ENCODE measurements around the gene CMC1.

The CMC1 gene

DNA sequence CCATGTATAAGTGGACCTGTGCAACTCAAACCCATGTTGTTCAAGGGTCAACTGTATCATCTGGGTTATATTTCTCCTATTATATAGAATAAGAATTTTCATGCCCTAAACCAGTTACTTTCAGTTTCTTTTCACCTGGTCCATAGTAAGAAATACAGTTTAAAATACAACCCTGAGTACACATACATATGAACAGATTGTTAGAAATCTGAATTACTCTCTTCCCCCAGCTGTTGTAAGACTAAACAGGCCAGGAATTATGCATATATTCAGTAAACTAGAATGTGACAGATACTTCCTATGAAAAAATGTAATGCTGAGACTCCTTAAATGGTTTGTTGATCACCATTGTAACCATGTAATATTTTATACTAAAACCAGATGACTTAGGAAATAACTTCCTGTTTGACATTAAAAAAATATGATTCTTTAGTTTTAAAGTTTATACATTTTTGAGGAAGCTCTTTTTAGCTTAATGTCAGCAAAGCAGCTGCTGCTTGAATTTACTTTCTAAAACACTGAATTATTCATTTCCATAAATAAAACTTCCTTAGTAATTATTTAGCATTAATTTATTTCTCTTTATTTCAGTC, 54.6 kb downstream of the CMC1 start:
- in situ Hi-C loops (cut with MboI; ENCODE audit: low sequenced_read_pairs) = no loop called here

DNA sequence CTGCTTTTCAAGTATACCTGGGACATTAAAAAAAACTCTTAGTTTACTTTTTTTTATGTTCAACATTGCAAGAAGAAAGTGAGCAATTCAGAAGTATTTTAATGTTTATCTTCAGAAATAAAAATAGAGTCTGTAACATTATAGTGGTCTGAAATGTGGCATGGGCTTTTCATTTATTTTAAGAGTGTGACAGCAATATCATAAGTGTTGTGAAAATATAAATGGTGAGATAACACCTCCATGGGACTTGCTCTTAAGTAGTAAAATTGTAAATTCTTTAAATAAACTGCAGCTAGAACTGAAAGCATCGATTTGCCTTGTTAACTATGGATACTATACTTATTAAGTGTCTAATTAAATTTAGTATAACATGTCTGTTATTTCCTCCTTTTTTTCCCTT, 58.3 kb downstream of the CMC1 start:
- in situ Hi-C loops (cut with MboI; ENCODE audit: low sequenced_read_pairs) = loop anchor here (25.0 kb wide), 1 partner anchor 587 kb away; the partner anchor contains the start of gene EOMES

DNA sequence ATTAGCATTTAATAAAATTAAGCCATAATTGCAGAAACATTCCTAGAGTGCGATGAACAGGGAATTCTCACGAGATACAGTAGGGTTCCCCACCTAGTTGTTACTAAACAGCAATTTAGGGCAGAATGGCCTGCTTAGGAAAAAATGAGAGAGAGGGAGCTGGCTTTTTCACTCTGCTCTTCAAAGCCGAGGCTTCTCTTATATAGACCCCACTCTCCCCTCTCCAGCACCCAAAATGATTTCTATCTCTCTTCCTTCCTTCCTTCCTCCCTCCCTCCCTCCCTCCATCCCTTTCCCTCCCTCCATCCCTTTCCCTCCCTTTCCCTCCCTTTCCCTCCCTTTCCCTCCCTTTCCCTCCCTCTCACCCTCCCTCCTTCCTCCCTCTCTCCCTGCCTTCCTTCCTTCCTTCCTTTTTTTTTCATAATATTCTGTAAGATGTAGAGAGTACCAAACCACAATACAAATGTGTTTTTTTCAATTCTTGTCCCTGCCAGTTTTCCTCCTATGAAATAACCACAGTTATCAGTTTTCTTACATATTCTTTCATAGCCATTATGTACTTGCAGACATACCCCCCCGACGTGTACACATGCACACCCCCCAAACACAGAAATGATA, 59.0 kb downstream of the CMC1 start:
- in situ Hi-C loops (cut with MboI; ENCODE audit: low sequenced_read_pairs) = loop anchor here (25.0 kb wide), 1 partner anchor 588 kb away; the partner anchor contains the start of gene EOMES

DNA sequence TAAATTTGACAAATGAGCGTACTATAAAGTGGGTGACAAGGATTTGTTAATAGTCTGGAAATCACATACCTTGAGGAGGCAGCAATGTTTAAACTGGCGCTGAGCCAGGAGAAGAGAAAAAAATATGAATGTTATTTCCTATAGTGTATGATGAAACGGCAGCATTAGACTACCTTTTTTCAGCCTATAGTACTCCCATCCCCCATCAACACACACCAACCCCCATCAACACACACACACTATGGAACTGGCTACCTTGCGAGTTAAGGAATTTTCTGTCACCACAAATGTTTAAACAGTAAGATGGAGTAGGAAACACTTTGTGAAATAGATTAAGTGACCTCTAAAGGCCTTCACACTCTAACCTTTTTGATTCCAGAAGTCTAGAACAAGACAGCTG, 60.3 kb downstream of the CMC1 start:
- in situ Hi-C loops (cut with MboI; ENCODE audit: low sequenced_read_pairs) = loop anchor here (25.0 kb wide), 1 partner anchor 589 kb away; the partner anchor contains the start of gene EOMES

DNA sequence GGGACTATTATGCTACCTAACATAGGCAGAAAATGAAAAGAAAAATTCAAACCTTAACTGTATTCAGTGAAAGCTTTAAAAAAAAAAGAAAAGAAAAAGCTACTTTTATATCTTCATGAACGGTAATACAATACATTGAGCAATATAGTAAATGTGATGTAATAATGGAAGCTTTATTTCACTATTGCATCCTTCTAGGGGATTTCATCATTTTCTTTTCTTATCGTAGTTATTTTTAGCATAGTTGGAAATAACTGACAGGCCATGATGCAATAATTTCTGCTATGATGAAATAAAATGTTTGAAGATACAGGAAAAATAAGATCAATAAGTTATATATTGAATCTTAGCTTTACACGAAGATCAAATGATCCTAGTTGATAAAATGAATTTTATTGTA, 66.8 kb downstream of the CMC1 start:
- in situ Hi-C loops (cut with MboI; ENCODE audit: low sequenced_read_pairs) = loop anchor here (25.0 kb wide), 1 partner anchor 596 kb away; the partner anchor contains the start of gene EOMES

DNA sequence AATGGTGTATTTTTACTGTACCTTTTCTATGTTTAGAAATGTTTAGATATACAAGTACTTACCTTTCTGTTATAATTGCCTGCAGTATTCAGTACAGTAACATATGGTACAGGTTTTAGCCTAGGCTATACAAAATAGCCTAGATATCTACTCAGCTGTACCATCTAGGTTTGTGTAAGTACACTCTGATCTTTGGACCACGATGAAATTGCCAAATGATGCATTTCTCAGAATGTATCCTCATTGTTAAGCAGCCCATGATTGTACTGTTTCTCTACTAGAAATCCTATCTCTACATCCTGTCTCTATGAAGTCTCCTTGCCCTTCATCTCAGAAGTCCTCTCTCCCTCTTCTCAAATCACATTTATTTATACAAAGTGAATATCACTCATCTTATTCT, 74.3 kb downstream of the CMC1 start:
- in situ Hi-C loops (cut with MboI; ENCODE audit: low sequenced_read_pairs) = loop anchor here (25.0 kb wide), 1 partner anchor 603 kb away; the partner anchor contains the start of gene EOMES

DNA sequence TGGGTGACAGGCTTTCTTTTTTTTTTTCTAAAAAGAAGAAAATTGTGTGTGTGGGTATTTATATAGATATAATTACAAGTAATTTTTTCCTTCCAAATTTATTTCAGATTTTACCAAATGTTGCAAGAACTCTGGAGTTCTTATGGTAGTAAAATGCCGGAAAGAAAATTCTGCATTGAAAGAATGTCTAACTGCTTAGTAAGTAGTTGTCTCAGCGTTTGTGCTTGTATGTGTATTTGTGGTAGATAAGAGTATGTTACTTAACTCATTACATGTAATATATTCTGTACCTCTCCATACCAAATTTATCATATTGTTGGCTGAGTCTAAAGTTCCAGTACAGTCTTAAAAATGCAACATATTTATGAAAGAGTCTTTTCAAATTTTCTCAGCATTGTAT, 74.8 kb downstream of the CMC1 start:
- in situ Hi-C loops (cut with MboI; ENCODE audit: low sequenced_read_pairs) = loop anchor here (25.0 kb wide), 1 partner anchor 604 kb away; the partner anchor contains the start of gene EOMES

DNA sequence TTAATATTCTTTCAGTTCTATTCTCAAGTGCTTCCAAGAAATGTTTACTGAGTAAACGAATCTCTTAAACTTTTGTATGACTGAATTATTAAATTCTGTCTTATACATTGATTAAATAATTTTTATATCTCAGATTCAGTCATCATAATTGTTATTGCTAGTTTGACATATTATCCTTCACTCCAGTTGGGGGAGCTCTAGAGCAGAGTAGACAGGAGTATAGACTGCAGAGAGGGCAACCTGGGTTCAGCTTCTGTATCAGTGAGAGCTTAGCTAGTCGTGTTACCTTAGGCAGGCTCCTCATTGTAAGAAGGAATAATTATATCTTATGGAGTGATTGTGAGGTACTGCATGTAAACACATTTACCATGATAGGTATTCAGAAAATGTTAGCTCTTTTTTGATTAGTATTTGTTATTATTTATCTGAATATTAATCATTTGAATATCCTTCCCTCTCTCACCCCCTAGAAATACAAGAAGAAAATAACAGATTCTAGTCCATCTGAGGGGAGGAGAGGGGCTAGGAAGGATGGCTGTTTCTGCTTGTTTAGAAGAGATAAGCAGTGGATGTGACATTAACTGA, 76.1 kb downstream of the CMC1 start:
- in situ Hi-C loops (cut with MboI; ENCODE audit: low sequenced_read_pairs) = loop anchor here (25.0 kb wide), 1 partner anchor 605 kb away; the partner anchor contains the start of gene EOMES

DNA sequence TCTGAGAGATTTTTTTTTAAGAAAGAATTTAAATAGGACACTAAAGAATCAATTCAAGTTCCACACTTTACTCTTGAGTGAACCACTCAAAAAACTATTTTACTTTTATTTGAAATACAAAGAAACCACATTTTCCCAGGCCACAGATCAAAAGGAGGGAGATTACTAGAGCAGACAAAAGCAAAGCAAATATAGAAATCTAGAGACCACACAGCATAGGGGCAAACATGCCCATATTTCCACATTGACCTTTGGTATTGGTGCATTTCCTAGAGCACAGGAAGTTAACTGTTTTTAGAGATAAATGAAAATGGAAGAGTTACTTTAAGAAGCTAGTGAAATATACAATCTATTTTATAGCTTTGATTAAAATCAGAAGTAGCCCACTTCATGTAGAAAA, 79.6 kb downstream of the CMC1 start:
- in situ Hi-C loops (cut with MboI; ENCODE audit: low sequenced_read_pairs) = loop anchor here (25.0 kb wide), 1 partner anchor 609 kb away; the partner anchor contains the start of gene EOMES

DNA sequence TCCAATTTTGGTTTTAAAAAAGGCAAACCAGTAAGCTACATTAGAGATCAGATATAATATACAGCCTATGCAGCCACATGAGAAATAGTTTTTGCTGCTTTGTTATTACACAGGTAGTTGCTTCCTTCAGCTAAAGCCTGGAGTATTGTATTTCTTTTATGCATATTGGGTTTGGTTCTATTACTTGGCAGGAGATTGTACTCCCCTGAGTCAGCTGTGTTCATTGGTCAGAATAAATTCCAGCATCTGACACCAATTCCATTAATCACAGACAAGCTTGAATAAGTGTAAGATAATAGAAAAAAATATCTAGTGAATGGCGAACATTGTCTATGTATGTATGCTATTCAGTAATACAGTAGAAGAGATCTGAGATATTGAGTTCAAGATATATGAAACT, 81.0 kb downstream of the CMC1 start:
- in situ Hi-C loops (cut with MboI; ENCODE audit: low sequenced_read_pairs) = loop anchor here (25.0 kb wide), 1 partner anchor 610 kb away; the partner anchor contains the start of gene EOMES

DNA sequence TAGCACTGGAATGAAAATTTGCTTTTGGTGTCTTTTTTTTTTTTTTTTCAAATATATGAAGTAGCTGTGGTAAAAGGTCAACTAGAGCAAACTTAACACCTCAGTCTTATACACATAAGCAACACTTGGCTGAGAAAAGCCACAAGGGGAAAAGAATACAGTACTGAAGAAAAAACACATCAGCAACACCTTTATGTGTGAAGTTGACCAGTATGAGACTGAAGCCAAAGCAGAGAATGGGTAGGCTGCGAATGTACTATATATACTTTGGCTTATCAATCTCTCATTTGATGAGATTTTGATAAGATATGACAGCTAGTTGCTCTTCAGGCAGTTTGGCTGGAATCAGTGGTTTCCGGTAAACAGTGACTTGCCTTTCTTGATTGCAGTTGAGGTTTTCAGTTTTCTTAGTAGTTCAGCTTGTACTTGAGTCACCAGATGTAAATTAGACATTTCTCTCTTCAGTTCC, 85.1 kb downstream of the CMC1 start:
- in situ Hi-C loops (cut with MboI; ENCODE audit: low sequenced_read_pairs) = no loop called here

DNA sequence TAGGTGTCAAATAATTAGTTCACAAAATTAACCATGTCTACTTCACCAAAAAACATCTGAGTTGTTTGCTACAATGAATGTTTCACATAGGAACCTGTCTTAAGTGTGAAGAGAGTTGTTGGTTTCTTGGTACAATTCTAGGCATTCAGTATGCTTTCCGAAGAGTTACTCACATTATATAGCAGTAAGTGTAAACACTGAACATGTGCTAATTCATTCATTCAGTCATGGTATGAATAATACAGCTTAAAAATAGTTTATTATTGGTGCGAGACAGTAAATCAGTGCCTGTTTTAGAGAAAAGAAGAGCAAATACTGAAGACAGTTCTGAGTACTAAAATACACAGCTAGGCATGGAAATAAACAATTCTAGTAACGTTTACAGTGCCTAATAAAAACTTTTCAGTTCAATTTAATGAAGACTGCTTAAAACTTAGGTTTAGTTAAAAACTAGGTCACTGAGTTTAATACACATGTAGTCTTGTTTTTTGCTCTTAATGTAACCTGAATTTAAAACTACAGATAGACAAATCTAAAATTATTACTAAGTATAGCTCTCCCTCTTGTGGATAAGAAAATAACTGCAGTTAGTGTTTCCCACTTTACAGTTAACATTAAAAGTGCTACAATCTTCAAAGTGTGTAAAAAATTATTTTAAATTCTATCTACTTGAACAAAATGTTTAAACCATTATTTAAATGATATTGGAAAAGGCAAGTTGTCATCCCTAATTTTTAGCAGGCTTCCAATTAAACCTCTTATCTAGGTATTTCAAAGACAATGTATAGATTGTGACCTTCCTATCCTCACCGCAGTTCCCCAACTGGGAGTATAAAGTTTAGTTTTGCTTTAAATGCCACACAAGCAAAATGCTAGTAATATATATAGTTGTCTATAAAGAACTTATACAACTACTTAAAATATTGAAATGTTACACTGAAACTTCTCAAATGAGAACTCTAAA, 87.1 kb downstream of the CMC1 start:
- in situ Hi-C loops (cut with MboI; ENCODE audit: low sequenced_read_pairs) = no loop called here

DNA sequence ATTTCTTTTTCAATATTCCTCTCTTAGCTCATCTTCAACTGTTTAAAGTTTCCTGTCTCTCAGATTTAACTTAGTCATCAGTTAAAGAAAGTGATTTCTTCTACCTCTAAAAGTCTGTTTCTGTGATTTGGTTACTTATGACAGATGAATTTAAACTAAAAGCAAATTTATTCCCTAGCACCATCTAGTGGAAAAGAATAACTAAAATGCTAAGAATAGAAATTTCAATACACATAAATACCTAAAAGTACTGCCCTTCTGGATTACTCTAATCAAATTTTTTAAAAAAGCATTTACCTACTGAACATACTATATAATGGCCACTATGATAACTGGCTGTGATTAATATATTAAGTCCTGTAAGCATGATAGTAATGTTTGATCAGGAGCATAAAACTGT, 93.1 kb downstream of the CMC1 start:
- in situ Hi-C loops (cut with MboI; ENCODE audit: low sequenced_read_pairs) = no loop called here

DNA sequence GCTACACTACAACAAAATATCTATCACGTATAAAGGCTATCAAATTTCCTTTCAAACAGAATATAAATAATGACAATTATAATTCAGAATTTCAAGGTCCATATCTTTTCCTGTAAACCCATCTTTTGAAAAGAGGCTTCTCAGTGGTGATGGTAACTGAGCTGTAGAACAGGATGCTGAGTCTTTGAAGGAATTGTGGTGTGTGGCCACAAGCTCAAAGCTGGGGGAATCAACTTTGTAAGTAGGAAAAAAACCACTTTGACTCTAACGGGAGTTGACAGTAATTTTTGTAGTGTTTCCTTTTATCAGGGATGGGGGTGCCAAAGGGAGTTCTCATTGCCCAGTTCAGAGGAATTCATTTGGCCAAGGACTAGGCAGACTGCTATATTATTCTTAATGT, 93.8 kb downstream of the CMC1 start:
- in situ Hi-C loops (cut with MboI; ENCODE audit: low sequenced_read_pairs) = no loop called here

DNA sequence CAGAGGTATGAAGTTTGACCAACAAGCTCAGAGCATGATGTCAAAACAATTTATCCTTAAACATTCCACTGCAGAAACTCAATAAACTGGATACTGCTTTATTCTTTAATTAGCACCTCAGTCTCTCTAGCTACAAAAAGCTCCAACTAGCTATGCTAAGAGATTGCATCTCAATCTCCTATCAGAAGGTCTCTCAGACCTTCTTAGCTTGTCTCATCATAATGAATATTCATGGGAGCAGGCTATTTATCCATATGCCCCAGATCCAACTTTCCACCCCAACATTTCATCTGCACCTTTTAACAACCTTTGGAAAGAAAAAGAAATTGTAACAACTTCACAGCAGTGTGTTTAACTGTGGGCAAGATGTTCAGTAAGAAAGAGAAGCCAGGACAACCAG, 95.8 kb downstream of the CMC1 start:
- in situ Hi-C loops (cut with MboI; ENCODE audit: low sequenced_read_pairs) = no loop called here

DNA sequence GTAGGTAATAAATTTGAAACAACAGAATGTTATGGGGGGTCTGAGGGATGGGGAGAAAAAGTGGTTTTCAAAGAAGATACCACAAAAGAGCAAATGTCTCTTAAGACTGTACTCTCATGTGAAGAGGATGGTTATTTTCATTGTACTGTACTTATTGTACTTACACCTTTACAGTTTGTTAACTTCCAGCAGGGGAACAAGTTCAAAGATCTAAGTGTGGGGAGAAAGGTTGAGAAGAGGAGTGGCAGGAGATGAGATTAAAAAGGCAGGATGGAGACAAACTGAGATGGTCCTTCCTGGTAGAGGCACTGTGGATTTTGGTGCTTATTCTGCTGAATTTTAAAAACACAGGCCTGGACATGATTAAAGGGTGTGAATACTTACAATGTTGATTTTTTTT, 101.7 kb downstream of the CMC1 start:
- in situ Hi-C loops (cut with MboI; ENCODE audit: low sequenced_read_pairs) = no loop called here

DNA sequence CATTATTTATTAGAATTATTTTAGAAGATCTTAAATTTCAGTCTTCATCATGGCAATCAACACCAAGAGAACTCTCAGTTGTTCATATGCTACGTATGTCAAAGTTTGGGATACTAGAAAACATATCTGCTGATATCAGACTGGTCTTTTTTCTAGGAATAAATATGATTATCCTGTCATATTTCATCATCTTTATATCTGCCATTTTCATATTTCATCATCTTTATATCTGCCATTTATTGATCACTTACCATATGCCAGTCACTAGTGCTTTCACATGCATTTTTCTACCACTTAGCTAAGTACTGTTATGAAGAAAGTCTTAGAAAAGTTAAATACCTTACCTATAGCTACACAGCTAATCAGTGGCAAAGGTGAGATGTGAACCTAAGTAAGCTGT, 104.3 kb downstream of the CMC1 start:
- in situ Hi-C loops (cut with MboI; ENCODE audit: low sequenced_read_pairs) = no loop called here

DNA sequence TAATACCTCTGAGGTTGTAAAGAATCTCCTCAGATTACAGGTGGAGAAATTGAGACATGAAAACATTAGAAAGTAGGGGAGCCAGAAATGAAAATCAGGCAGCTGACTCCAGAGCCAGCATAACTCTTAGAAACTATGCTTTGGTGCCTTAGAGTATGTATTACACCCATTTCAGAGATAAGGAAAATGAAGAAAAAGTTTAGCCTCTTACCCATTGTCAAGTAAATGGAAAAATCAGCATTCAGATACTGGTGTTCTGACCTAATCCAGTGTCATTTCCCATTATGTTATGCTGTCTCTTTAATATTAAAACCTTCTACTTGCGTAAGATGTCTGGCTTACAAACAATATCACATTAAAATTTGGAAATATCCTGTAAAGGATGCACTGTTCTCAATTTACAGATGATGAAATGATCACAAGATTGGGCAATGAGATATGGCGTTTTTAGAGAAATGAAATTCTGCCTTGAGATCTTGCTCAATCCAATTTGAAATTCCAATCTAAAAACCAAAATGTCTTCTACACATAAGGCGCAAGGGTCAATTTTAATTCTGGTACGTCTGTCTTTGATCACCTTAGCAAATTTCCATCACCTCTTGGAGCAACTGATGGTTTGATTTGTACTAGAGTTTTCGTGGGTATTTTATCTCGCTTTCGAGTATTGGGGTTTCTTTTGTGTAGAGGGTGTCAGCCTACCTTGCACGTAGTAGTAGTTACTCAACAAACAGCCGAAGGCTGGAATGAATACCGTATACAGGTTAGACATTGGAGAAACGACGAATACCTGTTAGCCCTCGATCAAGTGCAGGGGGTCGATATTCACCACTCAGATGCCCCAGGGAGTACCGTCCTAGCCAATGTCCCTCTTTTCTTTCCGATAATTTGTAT, 106.2 kb downstream of the CMC1 start:
- in situ Hi-C loops (cut with MboI; ENCODE audit: low sequenced_read_pairs) = no loop called here

DNA sequence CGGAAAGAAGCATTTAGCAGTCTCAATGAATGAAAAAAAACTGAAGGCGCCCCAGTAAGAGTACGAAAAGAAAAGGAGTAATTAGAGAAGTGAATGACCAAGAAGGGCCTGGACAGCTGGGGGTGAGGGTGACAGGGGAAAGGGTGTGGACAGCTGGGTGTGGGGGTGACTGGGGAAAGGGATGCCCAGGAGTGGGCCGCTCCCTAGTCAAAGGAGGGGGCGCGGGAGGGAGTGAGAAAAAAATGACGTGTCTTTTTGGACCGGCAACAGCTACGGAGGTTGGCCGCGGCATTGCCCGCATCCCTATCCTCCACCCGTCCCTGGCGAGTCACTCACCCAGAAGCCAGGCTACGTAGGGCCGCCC, 106.8 kb downstream of the CMC1 start:
- in situ Hi-C loops (cut with MboI; ENCODE audit: low sequenced_read_pairs) = no loop called here

Measured in hTERT RPE-1 (cell line).